ENCODE measurements around the gene ORAI3. TPM values are rescaled to one million over a fixed set of nuclear protein-coding genes. Genes with fewer than 3 reads are reported as not detected.

ORAI3 gene
- total and polyA plus RNA-seq, 2 of the 13 experiments (the other 11 are each of a cell fraction or from before 2014, with no cell fraction given), result 11.4 to 32.0 TPM

DNA sequence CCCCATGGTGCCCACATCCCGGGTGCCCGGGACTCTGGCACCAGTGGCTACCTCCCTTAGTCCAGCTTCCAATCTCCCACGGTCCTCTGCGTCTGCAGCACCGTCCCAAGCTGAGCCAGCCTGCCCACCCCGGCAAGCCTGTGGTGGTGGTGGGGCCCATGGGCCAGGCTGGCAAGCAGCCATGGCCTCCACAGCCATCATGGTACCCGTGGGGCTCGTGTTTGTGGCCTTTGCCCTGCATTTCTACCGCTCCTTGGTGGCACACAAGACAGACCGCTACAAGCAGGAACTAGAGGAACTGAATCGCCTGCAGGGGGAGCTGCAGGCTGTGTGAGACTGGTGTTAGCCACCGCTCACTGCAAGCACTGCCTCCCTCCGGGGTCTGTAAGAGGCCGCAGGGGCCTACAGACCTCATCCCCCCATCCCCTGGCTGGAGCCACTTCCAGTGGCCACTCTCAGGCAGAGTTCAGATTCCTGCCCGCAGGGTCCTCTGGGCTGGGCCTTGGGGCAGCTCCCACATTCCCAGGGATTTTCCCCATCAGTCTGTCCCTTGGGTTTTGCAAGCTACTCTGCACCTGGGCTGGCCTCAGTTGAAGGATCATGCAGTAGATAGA is 4.8 kb downstream of the ORAI3 start (continued):
- peak; percentile 79 for TF ChIP-seq NRL (CRISPR knock-in tag; IDR thresholded peaks at IDR 0.05; ENCODE audit: borderline replicate concordance)
- 0 out of 2 replicates have a peak, but pooled peaks have one; percentile 1 for TF ChIP-seq ZSCAN20 (CRISPR knock-in tag; IDR thresholded peaks at IDR 0.05; ENCODE audit: borderline replicate concordance)
- no peak for TF ChIP-seq SRSF1 (optimal IDR thresholded peaks at IDR 0.05; ENCODE audit: low read depth, low read length)
- TF ChIP-seq ZNF224 (CRISPR knock-in tag; IDR thresholded peaks at IDR 0.05), result 0 out of 2 replicates have a peak, but pooled peaks have one; percentile 22
- TF ChIP-seq ZNF468 (CRISPR knock-in tag; IDR thresholded peaks at IDR 0.05), result no peak
- peak; percentile 82 for TF ChIP-seq ZNF580 (CRISPR knock-in tag; IDR thresholded peaks at IDR 0.05; ENCODE audit: borderline replicate concordance, low read depth)
- TF ChIP-seq ZNF441 (CRISPR knock-in tag; IDR thresholded peaks at IDR 0.05; ENCODE audit: borderline replicate concordance), result 0 out of 2 replicates have a peak, but pooled peaks have one; percentile 10
- TF ChIP-seq KDM5B (CRISPR knock-in tag; IDR thresholded peaks at IDR 0.05; ENCODE audit: borderline replicate concordance), result peak; percentile 36; the same call in 1 of the 2 replicates
- peak; percentile 58; the same call in 1 of the 2 replicates for TF ChIP-seq ARNTL (CRISPR knock-in tag; IDR thresholded peaks at IDR 0.05)
- TF ChIP-seq HDAC2 (CRISPR knock-in tag; IDR thresholded peaks at IDR 0.05), result 0 out of 2 replicates have a peak, but pooled peaks have one; percentile 22
- TF ChIP-seq, protein P1, sequence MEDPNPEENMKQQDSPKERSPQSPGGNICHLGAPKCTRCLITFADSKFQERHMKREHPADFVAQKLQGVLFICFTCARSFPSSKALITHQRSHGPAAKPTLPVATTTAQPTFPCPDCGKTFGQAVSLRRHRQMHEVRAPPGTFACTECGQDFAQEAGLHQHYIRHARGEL (CRISPR knock-in tag; IDR thresholded peaks at IDR 0.05), result 0 out of 2 replicates have a peak, but pooled peaks have one; percentile 16
- TF ChIP-seq ZNF331 (CRISPR knock-in tag; IDR thresholded peaks at IDR 0.05), result peak; percentile 79; the same call in 1 of the 2 replicates
- TF ChIP-seq PHF8 (CRISPR knock-in tag; IDR thresholded peaks at IDR 0.05), result peak; percentile 46; the same call in 1 of the 2 replicates
- peak; percentile 67; the same call in 1 of the 2 replicates for TF ChIP-seq CCDC6 (CRISPR knock-in tag; IDR thresholded peaks at IDR 0.05)
- TF ChIP-seq ZNF274 (CRISPR knock-in tag; IDR thresholded peaks at IDR 0.05), result peak; percentile 81
- no peak for TF ChIP-seq STAT6 (CRISPR knock-in tag; IDR thresholded peaks at IDR 0.05; ENCODE audit: borderline replicate concordance)
- TF ChIP-seq, protein P2, sequence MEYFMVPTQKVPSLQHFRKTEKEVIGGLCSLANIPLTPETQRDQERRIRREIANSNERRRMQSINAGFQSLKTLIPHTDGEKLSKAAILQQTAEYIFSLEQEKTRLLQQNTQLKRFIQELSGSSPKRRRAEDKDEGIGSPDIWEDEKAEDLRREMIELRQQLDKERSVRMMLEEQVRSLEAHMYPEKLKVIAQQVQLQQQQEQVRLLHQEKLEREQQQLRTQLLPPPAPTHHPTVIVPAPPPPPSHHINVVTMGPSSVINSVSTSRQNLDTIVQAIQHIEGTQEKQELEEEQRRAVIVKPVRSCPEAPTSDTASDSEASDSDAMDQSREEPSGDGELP (IDR thresholded peaks at IDR 0.05; ENCODE audit: borderline replicate concordance, low read depth), result 0 out of 2 replicates have a peak, but pooled peaks have one; percentile 17
- TF ChIP-seq TFDP2 (CRISPR knock-in tag; IDR thresholded peaks at IDR 0.05), result peak; percentile 33; the same call in 1 of the 2 replicates
- 0 out of 2 replicates have a peak, but pooled peaks have one; percentile 57 for TF ChIP-seq PAX8 (CRISPR knock-in tag; IDR thresholded peaks at IDR 0.05; ENCODE audit: borderline replicate concordance)
- TF ChIP-seq ETV5 (CRISPR knock-in tag; IDR thresholded peaks at IDR 0.05; ENCODE audit: borderline replicate concordance), result peak; percentile 76; the same call in 1 of the 2 replicates
- TF ChIP-seq SPEN (CRISPR knock-in tag; IDR thresholded peaks at IDR 0.05; ENCODE audit: low read depth), result no peak; the same call in 1 of the 2 replicates
- peak; percentile 67; the same call in 1 of the 2 replicates for TF ChIP-seq CBFB (CRISPR knock-in tag; IDR thresholded peaks at IDR 0.05)
- TF ChIP-seq ZNF761 (CRISPR knock-in tag; conservative IDR thresholded peaks at IDR 0.05), result 0 out of 2 replicates have a peak, but pooled peaks have one; percentile 73
- TF ChIP-seq HOXA3 (CRISPR knock-in tag; IDR thresholded peaks at IDR 0.05), result peak; percentile 58; the same call in 1 of the 2 replicates
- peak; percentile 82; the same call in 1 of the 2 replicates for TF ChIP-seq SNAI1 (CRISPR knock-in tag; IDR thresholded peaks at IDR 0.05; ENCODE audit: borderline replicate concordance)
